GM21447 (cell line): ENCODE results near the gene CDC42.

Experiments
- ATAC-seq: cut with Tn5 transposase; IDR thresholded peaks from one replicate; pipeline ENCODE4 v1.9.1; 2021; ENCODE audit not compliant: unreplicated experiment

The CDC42 gene

GRCh38 chr1:22124592-22125229, 72.2 kb downstream of the CDC42 start:
- ATAC-seq: no peak

GRCh38 chr1:22126531-22126930, 74.0 kb downstream of the CDC42 start:
- ATAC-seq: no peak

GRCh38 chr1:22127248-22127647, 74.7 kb downstream of the CDC42 start:
- ATAC-seq: no peak

- no peak for ATAC-seq
Observed at GRCh38 chr1:22127731-22128130, 75.2 kb downstream of the CDC42 start.

- no peak for ATAC-seq
Observed at GRCh38 chr1:22128392-22128791, 75.9 kb downstream of the CDC42 start.

GRCh38 chr1:22129501-22130117, 77.1 kb downstream of the CDC42 start:
- no peak for ATAC-seq

DNA sequence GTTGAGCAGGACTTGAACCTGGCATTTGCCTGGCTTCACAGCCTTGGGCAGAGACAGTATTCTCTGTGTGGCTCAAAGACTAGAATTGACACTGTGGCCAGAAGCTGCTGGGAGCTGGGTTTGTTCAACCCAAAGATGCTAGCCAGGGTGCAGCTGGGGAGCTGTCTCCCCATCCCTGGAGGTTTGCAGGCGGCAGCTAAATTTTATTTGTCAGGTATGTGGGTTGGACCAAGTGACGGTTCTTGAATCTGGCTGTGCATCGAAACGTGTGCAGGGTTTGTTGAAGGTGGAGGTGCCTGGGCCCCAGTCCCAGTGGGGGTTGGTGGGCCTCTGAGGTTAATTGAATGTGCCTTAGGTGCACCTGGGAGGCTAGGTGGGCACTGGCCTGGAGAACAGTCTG, 78.6 kb downstream of the CDC42 start:
- ATAC-seq: no peak

- ATAC-seq: no peak
Observed at GRCh38 chr1:22131875-22132486, 79.5 kb downstream of the CDC42 start.

DNA sequence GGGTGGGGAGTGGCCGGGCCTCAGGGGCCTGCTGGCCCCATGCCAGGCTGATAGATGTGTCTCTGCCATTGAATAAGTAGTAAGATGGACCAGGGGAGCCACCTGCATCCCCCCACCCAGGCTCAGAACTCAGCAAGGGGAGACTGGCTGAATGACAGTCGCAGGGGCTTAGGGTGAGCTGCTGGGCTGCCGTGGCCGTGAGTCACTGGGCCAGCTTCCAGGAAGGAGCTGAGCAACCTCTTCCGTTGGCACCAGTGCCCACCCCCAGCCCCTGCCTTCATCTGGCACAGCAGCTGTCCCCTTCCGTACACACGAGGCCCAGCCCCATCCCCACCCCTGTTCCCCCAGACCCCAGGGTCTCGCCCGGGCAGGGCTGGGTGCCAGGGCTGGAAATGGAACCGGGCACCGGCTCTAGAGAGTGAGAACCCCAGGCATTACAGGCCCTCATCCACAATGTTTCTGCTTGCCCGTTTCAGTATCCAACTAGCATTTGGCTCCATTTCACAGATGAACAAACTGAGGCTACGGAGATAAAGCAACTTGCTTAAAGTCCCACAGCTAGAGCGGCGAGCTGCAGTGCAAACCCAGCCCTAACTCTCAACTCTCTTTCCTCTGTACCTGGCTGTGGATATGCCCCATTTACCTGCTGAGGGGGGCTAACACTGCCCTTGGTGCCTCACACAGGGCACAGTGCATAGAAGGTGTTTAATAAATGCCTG, 80.2 kb downstream of the CDC42 start:
- ATAC-seq: no peak

DNA sequence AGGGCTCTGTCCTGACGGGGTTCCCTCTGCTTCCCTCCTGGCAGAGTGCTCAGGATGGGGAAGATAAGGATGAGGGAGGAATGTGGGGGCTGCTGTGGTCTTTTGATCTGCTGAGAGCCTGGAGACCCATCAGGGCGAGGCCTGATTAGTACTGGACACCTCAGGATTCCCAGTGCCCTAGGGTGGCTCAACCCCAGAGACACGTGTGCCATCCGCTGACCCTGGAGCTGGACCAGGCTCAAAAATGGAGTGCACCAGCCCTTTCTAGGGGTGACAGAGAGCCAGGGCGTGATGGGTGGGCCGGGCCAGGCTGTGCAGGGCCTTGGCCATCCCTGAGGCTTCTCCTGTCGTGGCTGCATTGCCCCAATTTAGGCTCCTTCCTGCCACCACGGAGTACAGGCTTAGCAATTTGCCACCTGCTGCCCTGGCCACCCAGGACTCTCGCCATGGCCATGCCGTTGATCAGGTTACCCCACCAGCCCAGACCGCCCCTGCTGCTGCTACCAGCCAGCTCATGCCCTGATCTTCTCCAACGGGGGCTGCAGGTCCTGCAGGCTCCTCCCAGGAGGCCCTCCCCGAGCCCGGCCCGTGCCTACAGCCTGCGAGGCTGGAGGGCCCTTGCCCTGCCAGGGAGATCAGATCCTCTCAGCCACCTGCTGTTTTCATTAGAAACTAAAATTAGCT, 80.9 kb downstream of the CDC42 start:
- no peak for ATAC-seq

DNA sequence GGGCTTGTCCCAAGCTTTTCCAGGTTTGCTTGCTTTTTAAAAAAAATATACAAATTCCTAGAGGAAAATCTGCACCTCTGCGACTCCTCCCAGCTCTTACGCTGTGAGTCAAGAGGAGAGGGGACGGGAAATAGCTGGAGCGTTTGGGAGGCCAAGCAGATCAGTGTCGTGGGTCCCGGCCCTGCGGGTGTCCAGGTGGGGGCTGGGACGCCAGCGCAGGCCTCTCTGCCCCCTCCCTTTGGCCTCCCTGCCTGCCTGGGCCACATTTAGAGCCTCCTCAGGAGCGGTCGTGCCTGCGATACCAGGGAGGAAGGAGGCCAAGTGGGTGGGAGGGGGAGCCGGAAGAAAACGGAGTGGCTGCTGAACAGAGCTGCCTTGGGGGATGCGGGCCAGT, 81.4 kb downstream of the CDC42 start:
- ATAC-seq: no peak

DNA sequence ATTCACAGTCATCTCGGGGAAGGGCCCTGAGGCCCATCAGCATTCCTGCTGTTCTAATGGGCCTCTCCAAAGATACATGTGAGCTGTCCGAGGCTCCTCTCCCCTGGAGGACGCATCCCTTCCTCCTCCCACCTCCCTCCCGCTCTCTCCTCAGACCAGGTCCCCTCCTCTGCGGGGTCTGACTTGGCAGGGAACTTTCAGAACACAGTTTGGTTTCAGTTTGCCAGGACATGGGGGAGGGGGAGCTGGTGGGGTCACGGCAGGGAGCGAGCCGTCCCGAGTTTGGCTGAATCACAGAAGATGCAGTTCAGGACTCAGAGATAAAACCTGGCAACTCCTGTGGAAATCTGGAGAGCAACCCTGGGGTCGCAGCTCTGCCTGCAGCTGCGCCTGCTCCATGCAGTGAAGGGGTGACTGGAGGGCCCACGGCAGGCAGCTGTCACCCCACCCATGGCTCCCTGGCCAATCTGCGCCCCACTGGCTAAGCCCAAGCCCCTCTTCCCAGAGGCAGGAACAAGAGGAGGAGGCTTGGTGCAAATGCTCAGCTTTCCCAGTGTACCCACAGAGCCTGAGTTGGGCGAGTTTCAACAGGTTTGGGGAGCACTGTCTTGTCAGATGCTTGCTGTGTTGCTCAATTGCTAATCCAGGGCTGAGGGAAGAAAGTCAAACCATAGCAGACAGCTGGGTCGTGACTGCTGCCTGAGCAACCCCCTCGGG, 84.7 kb downstream of the CDC42 start:
- ATAC-seq: no peak

GRCh38 chr1:22139066-22139594, 86.6 kb downstream of the CDC42 start:
- ATAC-seq: no peak

GRCh38 chr1:22139817-22140216, 87.3 kb downstream of the CDC42 start:
- no peak for ATAC-seq
